ENCODE measurements around the gene MKX. TPM values are rescaled to one million over a fixed set of nuclear protein-coding genes. Genes with fewer than 3 reads are reported as not detected.

MKX gene
- total RNA-seq, 2 experiments from 2014 or later: 0.04 TPM; not detected in 1

GRCh38 chr10:27724287-27724686 is 21.3 kb downstream of the MKX start:
- no peaks in the 10 kb centered on the region for H3K4me1 Mint-ChIP-seq
- H3K9me3 Mint-ChIP-seq: no peaks in the 10 kb centered on the region
- H3K36me3 Mint-ChIP-seq (ENCODE audit: low read depth): no peaks in the 10 kb centered on the region
- ChIA-PET POLR2A (no interaction called here), CTCF (no interaction called here)
- no peak for DNase-seq
- no peak overlapping the region for H3K27ac Mint-ChIP-seq
- H3K27me3 Mint-ChIP-seq: peaks cover 60% of the 10 kb centered on the region
- H3K4me3 Mint-ChIP-seq: no peak overlapping the region

DNA sequence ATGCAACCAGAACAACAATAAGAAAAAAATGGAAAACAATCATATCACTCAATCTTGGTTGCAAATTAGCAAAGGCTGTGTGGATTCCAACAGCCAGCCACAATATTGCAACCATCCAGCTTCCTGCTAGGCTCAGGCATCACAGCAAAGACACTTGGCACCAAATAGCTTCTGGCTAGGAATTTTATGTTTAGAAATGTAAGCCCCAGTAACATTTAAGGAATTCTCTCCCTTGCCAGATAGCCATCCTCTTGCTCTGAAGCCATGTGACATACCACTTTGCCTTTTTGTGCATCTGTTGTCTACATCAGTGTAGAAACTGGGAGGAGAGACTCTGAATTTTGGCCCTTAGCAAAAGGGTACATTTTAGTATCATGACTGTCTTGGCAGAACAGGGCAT is 22.2 kb downstream of the MKX start:
- Mint-ChIP-seq H3K9me3 (no peaks in the 10 kb centered on the region), H3K27ac (no peak overlapping the region), H3K27me3 (peaks cover 61% of the 10 kb centered on the region), H3K4me3 (no peak overlapping the region), H3K36me3 (ENCODE audit: low read depth) (no peaks in the 10 kb centered on the region), H3K4me1 (no peaks in the 10 kb centered on the region)
- POLR2A ChIA-PET: interaction anchor here (0.6 kb wide), 1 partner anchor 84 kb away, joined by 3 read pairs; no protein-coding TSS in a partner anchor
- CTCF ChIA-PET: no interaction called here
- DNase-seq: no peak

- Mint-ChIP-seq H3K4me3 (no peak overlapping the region), H3K4me1 (no peaks in the 10 kb centered on the region), H3K36me3 (ENCODE audit: low read depth) (no peaks in the 10 kb centered on the region), H3K9me3 (no peaks in the 10 kb centered on the region), H3K27me3 (peaks cover 59% of the 10 kb centered on the region), H3K27ac (no peak overlapping the region)
- POLR2A ChIA-PET: no interaction called here
- DNase-seq: no peak
- CTCF ChIA-PET: interaction anchor here (0.6 kb wide), 1 partner anchor 27 kb away, joined by 3 read pairs; no protein-coding TSS in a partner anchor
Measured at GRCh38 chr10:27720529-27720928, 25.1 kb downstream of the MKX start.

GRCh38 chr10:27719052-27719451 is 26.6 kb downstream of the MKX start:
- H3K27ac Mint-ChIP-seq: no peak overlapping the region
- ChIA-PET CTCF (no interaction called here), POLR2A (no interaction called here)
- peaks cover 50% of the 10 kb centered on the region for H3K27me3 Mint-ChIP-seq
- no peaks in the 10 kb centered on the region for H3K4me1 Mint-ChIP-seq
- H3K9me3 Mint-ChIP-seq: no peaks in the 10 kb centered on the region
- no peak for DNase-seq
- H3K36me3 Mint-ChIP-seq (ENCODE audit: low read depth): no peaks in the 10 kb centered on the region
- H3K4me3 Mint-ChIP-seq: no peak overlapping the region

- peaks cover 44% of the 10 kb centered on the region for H3K27me3 Mint-ChIP-seq
- H3K4me3 Mint-ChIP-seq: no peak overlapping the region
- H3K9me3 Mint-ChIP-seq: no peaks in the 10 kb centered on the region
- POLR2A ChIA-PET: no interaction called here
- DNase-seq: no peak
- H3K4me1 Mint-ChIP-seq: no peaks in the 10 kb centered on the region
- H3K36me3 Mint-ChIP-seq (ENCODE audit: low read depth): no peaks in the 10 kb centered on the region
- CTCF ChIA-PET: no interaction called here
- H3K27ac Mint-ChIP-seq: no peak overlapping the region
Measured at GRCh38 chr10:27717861-27718260, 27.8 kb downstream of the MKX start.

GRCh38 chr10:27717224-27717623 is 28.4 kb downstream of the MKX start:
- CTCF ChIA-PET: no interaction called here
- Mint-ChIP-seq H3K4me1 (no peaks in the 10 kb centered on the region), H3K9me3 (no peaks in the 10 kb centered on the region), H3K4me3 (no peak overlapping the region), H3K27ac (no peak overlapping the region), H3K36me3 (ENCODE audit: low read depth) (no peaks in the 10 kb centered on the region), H3K27me3 (peaks cover 44% of the 10 kb centered on the region)
- no peak for DNase-seq
- POLR2A ChIA-PET: no interaction called here

- POLR2A ChIA-PET: no interaction called here
- Mint-ChIP-seq H3K9me3 (no peaks in the 10 kb centered on the region), H3K36me3 (ENCODE audit: low read depth) (no peaks in the 10 kb centered on the region), H3K27ac (no peak overlapping the region), H3K27me3 (peaks cover 39% of the 10 kb centered on the region), H3K4me1 (no peaks in the 10 kb centered on the region), H3K4me3 (no peak overlapping the region)
- DNase-seq: no peak
- CTCF ChIA-PET: interaction anchor here (1.6 kb wide), 1 partner anchor 25 kb away, joined by 4 read pairs; no protein-coding TSS in a partner anchor
Measured at GRCh38 chr10:27716521-27716920, 29.1 kb downstream of the MKX start.

GRCh38 chr10:27715505-27715904 is 30.1 kb downstream of the MKX start:
- Mint-ChIP-seq H3K9me3 (no peaks in the 10 kb centered on the region), H3K4me3 (no peak overlapping the region), H3K4me1 (no peaks in the 10 kb centered on the region), H3K27me3 (peaks cover 31% of the 10 kb centered on the region), H3K36me3 (ENCODE audit: low read depth) (no peaks in the 10 kb centered on the region), H3K27ac (no peak overlapping the region)
- ChIA-PET CTCF (interaction anchor here (1.6 kb wide), 1 partner anchor 24 kb away, joined by 4 read pairs; no protein-coding TSS in a partner anchor), POLR2A (no interaction called here)
- DNase-seq: no peak

DNA sequence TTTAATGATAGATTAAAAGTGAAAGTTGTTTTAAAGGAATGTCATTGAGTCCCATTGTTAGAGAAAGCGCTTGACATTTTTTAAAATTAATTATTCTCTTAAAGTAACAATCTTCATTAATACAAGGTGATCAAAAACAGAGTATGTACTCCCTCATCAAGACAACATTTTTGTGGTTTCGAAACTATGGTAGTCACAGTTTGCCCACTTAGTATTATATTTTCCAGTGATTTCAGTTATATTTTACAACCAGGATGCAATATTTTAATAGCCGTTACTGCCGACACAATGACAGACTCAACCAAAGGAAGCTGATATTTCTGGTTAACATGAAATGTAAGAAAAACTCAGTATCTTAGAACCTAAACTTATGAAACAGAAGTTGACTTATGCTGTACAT is 31.3 kb downstream of the MKX start:
- POLR2A ChIA-PET: no interaction called here
- CTCF ChIA-PET: no interaction called here

DNA sequence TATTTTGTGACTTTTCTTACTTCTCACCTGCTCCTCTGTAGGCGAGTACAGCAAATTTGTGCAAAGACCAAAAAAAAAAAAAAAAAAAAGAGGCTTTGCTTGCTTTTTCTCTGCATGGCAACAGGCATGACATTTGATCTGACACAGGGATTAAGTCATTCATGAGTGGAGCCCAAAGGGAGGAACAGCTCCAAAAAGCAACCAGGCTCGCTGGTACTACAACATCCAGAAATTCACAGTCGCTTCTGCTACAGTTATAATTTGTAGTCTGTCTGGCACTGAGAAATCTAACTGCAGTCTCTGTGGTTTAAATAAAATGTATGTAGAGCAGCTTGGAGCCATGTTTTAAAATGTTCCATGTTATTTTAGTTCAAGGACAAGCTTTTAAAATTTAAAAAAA is 31.7 kb downstream of the MKX start:
- DNase-seq: no peak
- CTCF ChIA-PET: no interaction called here
- Mint-ChIP-seq H3K4me1 (no peaks in the 10 kb centered on the region), H3K27me3 (peaks cover 18% of the 10 kb centered on the region), H3K27ac (no peak overlapping the region), H3K4me3 (no peak overlapping the region), H3K36me3 (ENCODE audit: low read depth) (no peaks in the 10 kb centered on the region), H3K9me3 (no peaks in the 10 kb centered on the region)
- POLR2A ChIA-PET: no interaction called here

More for the DNA sequence above, 31.3 kb downstream of the MKX start:
- no peak overlapping the region for H3K27ac Mint-ChIP-seq
- DNase-seq: no peak
- no peak overlapping the region for H3K4me3 Mint-ChIP-seq
- peaks cover 22% of the 10 kb centered on the region for H3K27me3 Mint-ChIP-seq
- no peaks in the 10 kb centered on the region for H3K36me3 Mint-ChIP-seq (ENCODE audit: low read depth)
- H3K4me1 Mint-ChIP-seq: no peaks in the 10 kb centered on the region
- no peaks in the 10 kb centered on the region for H3K9me3 Mint-ChIP-seq

DNA sequence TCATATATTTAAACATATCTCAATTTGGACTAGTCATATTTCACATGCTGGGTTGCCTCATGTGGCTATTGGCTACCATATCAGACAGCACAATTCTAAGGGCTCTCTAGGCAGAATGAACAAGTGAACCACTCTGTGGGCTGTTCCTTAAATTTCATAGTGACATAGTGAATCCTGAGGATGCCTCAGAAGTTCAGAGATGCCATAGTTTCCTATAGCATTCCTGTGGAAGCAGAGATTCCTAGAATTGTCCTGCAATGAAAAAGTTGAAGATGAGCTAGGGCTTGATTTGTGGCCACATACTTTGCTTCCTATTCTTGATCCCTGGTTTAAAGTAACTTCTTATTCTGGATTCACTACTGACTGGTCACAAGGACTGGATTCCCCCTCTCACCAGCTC is 35.6 kb downstream of the MKX start:
- H3K27ac Mint-ChIP-seq: no peak overlapping the region
- no peaks in the 10 kb centered on the region for H3K9me3 Mint-ChIP-seq
- ChIA-PET POLR2A (no interaction called here), CTCF (no interaction called here)
- no peak for DNase-seq
- no peak overlapping the region for H3K4me3 Mint-ChIP-seq
- H3K36me3 Mint-ChIP-seq (ENCODE audit: low read depth): no peaks in the 10 kb centered on the region
- peaks cover 6% of the 10 kb centered on the region for H3K27me3 Mint-ChIP-seq
- H3K4me1 Mint-ChIP-seq: no peaks in the 10 kb centered on the region

- ChIA-PET CTCF (no interaction called here), POLR2A (no interaction called here)
- Mint-ChIP-seq H3K27me3 (peaks cover 6% of the 10 kb centered on the region), H3K36me3 (ENCODE audit: low read depth) (no peaks in the 10 kb centered on the region), H3K4me1 (no peaks in the 10 kb centered on the region), H3K27ac (no peak overlapping the region), H3K4me3 (no peak overlapping the region), H3K9me3 (no peaks in the 10 kb centered on the region)
- no peak for DNase-seq
Measured at GRCh38 chr10:27709304-27709703, 36.3 kb downstream of the MKX start.

GRCh38 chr10:27701938-27702537 is 43.6 kb downstream of the MKX start:
- ChIA-PET POLR2A (no interaction called here), CTCF (no interaction called here)
- Mint-ChIP-seq H3K27ac (no peak overlapping the region), H3K4me1 (no peaks in the 10 kb centered on the region), H3K27me3 (peaks cover 8% of the 10 kb centered on the region), H3K36me3 (ENCODE audit: low read depth) (no peaks in the 10 kb centered on the region), H3K9me3 (no peaks in the 10 kb centered on the region), H3K4me3 (no peak overlapping the region)
- DNase-seq: no peak

- H3K27ac Mint-ChIP-seq: no peak overlapping the region
- no peaks in the 10 kb centered on the region for H3K36me3 Mint-ChIP-seq (ENCODE audit: low read depth)
- no peak overlapping the region for H3K4me3 Mint-ChIP-seq
- ChIA-PET POLR2A (no interaction called here), CTCF (interaction anchor here (1.7 kb wide), 1 partner anchor 9 kb away, joined by 3 read pairs; no protein-coding TSS in a partner anchor)
- H3K9me3 Mint-ChIP-seq: no peaks in the 10 kb centered on the region
- H3K4me1 Mint-ChIP-seq: no peaks in the 10 kb centered on the region
- H3K27me3 Mint-ChIP-seq: peaks cover 8% of the 10 kb centered on the region
- no peak for DNase-seq
Measured at GRCh38 chr10:27699776-27700175, 45.8 kb downstream of the MKX start.
